SK-N-SH (cell line): ENCODE measurements around the gene COL26A1. TPM values are rescaled to one million over a fixed set of nuclear protein-coding genes. Genes with fewer than 3 reads are reported as not detected.

Experiments
- CTCF ChIA-PET: fragments of 300-600, 350-600 bp; formaldehyde crosslinking; extraction: SDS; loops from one replicate; lab custom pipeline; 2021; lab: Yijun Ruan, JAX
- POLR2A ChIA-PET: fragments of 350-600 bp; sonication (Branson Sonifier 250); formaldehyde crosslinking; extraction: SDS; loops from one replicate; lab custom pipeline; 2020; ENCODE audit warnings: antibody characterized with exemption, inconsistent platforms; lab: Yijun Ruan, JAX
- DNase-seq: peaks from one replicate; pipeline ENCODE4 v3.0.0; 2012
- H2AFZ ChIP-seq: fragments of 200-600 bp; sonication (generic); 2 replicates; pipeline ENCODE4 v1.8.1; 2016; ENCODE audit warnings: antibody characterized with exemption, mild to moderate bottlenecking, low read depth
- H3F3A ChIP-seq: fragments of 200-600 bp; sonication (generic); replicated peaks from 2 replicates; pipeline ENCODE3; 2016; ENCODE audit warnings: antibody characterized with exemption, mild to moderate bottlenecking; ENCODE audit not compliant: insufficient read depth
- H3K27ac ChIP-seq, 2 experiments: fragments of 200-500 bp in 1 of 2; fragments of 200-600 bp in 1 of 2; sonication (Bioruptor generic) in 1 of 2; sonication (generic), shearing (Covaris generic) in 1 of 2; 2 replicates each; pipeline versions ENCODE4 v1.5.1 to v1.6.1; 2014 to 2016; ENCODE audit warnings: low read depth in 2 of 2, inconsistent platforms in 1 of 2, low read length in 1 of 2, mild to moderate bottlenecking in 1 of 2, mixed read lengths in 1 of 2
- H3K27me3 ChIP-seq: fragments of 200-600 bp; sonication (generic), shearing (Covaris generic); 2 replicates; pipeline ENCODE4 v1.6.1; 2016; ENCODE audit warnings: mixed run types; ENCODE audit not compliant: insufficient read depth
- H3K36me3 ChIP-seq, 2 experiments: fragments of 200-500 bp in 1 of 2; fragments of 200-600 bp in 1 of 2; sonication (Bioruptor generic) in 1 of 2; sonication (generic) in 1 of 2; replicated peaks in 1 of 2; 2 replicates each; pipeline versions ENCODE3 to v1.5.1; 2014 to 2016; ENCODE audit warnings: low read length in 1 of 2, mild to moderate bottlenecking in 1 of 2; ENCODE audit not compliant: insufficient read depth in 2 of 2, control insufficient read depth in 1 of 2
- H3K4me1 ChIP-seq, 2 experiments: fragments of 200-500 bp in 1 of 2; fragments of 200-600 bp in 1 of 2; sonication (Bioruptor generic) in 1 of 2; sonication (generic), shearing (Covaris generic) in 1 of 2; 2 replicates each; pipeline versions ENCODE4 v1.5.1 to v1.6.1; 2014 to 2016; ENCODE audit warnings: low read depth in 1 of 2, low read length in 1 of 2, mixed run types in 1 of 2; ENCODE audit not compliant: insufficient read depth in 2 of 2, control insufficient read depth in 1 of 2
- H3K4me2 ChIP-seq: fragments of 200-600 bp; sonication (generic), shearing (Covaris generic); 2 replicates; pipeline ENCODE4 v1.6.1; 2017; ENCODE audit warnings: mixed run types
- H3K4me3 ChIP-seq, 2 experiments: fragments of 200-500 bp in 1 of 2; fragments of 200-600 bp in 1 of 2; sonication (Bioruptor generic) in 1 of 2; sonication (generic), shearing (Covaris generic) in 1 of 2; 2 replicates each; pipeline versions ENCODE4 v1.5.1 to v1.8.1; 2014 to 2016; ENCODE audit warnings: low read depth in 2 of 2, inconsistent platforms in 1 of 2, low read length in 1 of 2, mild to moderate bottlenecking in 1 of 2, mixed read lengths in 1 of 2, moderate library complexity in 1 of 2
- H3K79me2 ChIP-seq: fragments of 200-600 bp; sonication (generic); 2 replicates; pipeline ENCODE4 v1.8.1; 2017; ENCODE audit warnings: mild to moderate bottlenecking; ENCODE audit not compliant: insufficient read depth
- H3K9ac ChIP-seq: fragments of 200-600 bp; sonication (generic); 2 replicates; pipeline ENCODE4 v1.6.1; 2017; ENCODE audit warnings: mixed run types
- H3K9me2 ChIP-seq: fragments of 200-600 bp; sonication (generic); 2 replicates; pipeline ENCODE4 v1.6.1; 2017; ENCODE audit warnings: mixed run types
- H3K9me3 ChIP-seq: fragments of 200-600 bp; sonication (generic); 2 replicates; pipeline ENCODE4 v1.6.1; 2017; ENCODE audit warnings: mixed run types, mild to moderate bottlenecking, moderate library complexity
- H4K20me1 ChIP-seq: fragments of 200-600 bp; sonication (generic); 2 replicates; pipeline ENCODE4 v1.6.1; 2017; ENCODE audit warnings: mild to moderate bottlenecking, mixed run types; ENCODE audit not compliant: insufficient read depth
- ELF1 ChIP-seq: IDR thresholded peaks from 2 replicates; pipeline ENCODE4 v1.4.0; 2012
- EP300 ChIP-seq, 2 experiments: IDR thresholded peaks; 2 replicates each; pipeline versions ENCODE4 v1.4.0 to v1.6.1; 2012; ENCODE audit warnings: borderline replicate concordance in 1 of 2, low read depth in 1 of 2, low read length in 1 of 2
- EZH2phosphoT487 ChIP-seq: fragments of 200-600 bp; sonication (generic); IDR thresholded peaks from 2 replicates; pipeline ENCODE4 v1.6.1; 2017; ENCODE audit warnings: low read depth, mixed run types, mild to moderate bottlenecking, antibody characterized with exemption, moderate library complexity, borderline replicate concordance
- FOXJ3 ChIP-seq: sonication (generic); formaldehyde crosslinking; IDR thresholded peaks from 2 replicates; pipeline ENCODE4 v1.5.1; 2020; ENCODE audit warnings: mild to moderate bottlenecking, missing genetic modification reagents
- GATA2 ChIP-seq: sonication (generic); formaldehyde crosslinking; IDR thresholded peaks from 2 replicates; pipeline ENCODE4 v1.5.0; 2020; ENCODE audit warnings: mild to moderate bottlenecking, missing genetic modification reagents
- MAX ChIP-seq: IDR thresholded peaks from 2 replicates; pipeline ENCODE4 v1.4.0; 2012; ENCODE audit warnings: low read depth
- POLR2AphosphoS5 ChIP-seq: IDR thresholded peaks from 2 replicates; pipeline ENCODE4 v1.6.1; 2012; ENCODE audit warnings: low read depth, low read length
- RAD21 ChIP-seq: IDR thresholded peaks from 2 replicates; pipeline ENCODE4 v1.6.1; 2012; ENCODE audit warnings: mild to moderate bottlenecking, low read length
- RCOR1 ChIP-seq: fragments of 150-350 bp; IDR thresholded peaks from 2 replicates; pipeline ENCODE4 v1.6.1; 2017; ENCODE audit warnings: antibody characterized with exemption, low read length
- REST ChIP-seq: IDR thresholded peaks from 2 replicates; pipeline ENCODE4 v1.6.1; 2012; ENCODE audit warnings: mild to moderate bottlenecking, low read depth, low read length, moderate library complexity
- RFX5 ChIP-seq: IDR thresholded peaks from 2 replicates; pipeline ENCODE4 v1.6.1; 2012; ENCODE audit warnings: mild to moderate bottlenecking, improper control_type of control experiment, low read length
- RXRA ChIP-seq: IDR thresholded peaks from 2 replicates; pipeline ENCODE4 v1.4.0; 2012; ENCODE audit warnings: low read depth, mild to moderate bottlenecking, borderline replicate concordance
- SMC3 ChIP-seq: IDR thresholded peaks from 2 replicates; pipeline ENCODE4 v1.6.1; 2012; ENCODE audit warnings: low read depth, low read length, improper control_type of control experiment
- TAF1 ChIP-seq: IDR thresholded peaks from 2 replicates; pipeline ENCODE4 v1.6.1; 2012; ENCODE audit warnings: low read depth, mild to moderate bottlenecking, low read length, moderate library complexity, borderline replicate concordance
- TEAD4 ChIP-seq: IDR thresholded peaks from 2 replicates; pipeline ENCODE4 v1.4.0; 2012; ENCODE audit warnings: mild to moderate bottlenecking, borderline replicate concordance; ENCODE audit not compliant: insufficient read depth
- YY1 ChIP-seq: IDR thresholded peaks from 2 replicates; pipeline ENCODE4 v1.4.0; 2012; ENCODE audit warnings: low read depth, mild to moderate bottlenecking
- WGBS: methylation state at CpG from one replicate; pipeline ENCODE4 v1.1.6; 2017; ENCODE audit warnings: low lambda C conversion rate; 5-methylcytosine and 5-hydroxymethylcytosine counted together
- polyA plus RNA-seq, 3 experiments: library from polyadenylated mRNA; depleted of rRNA; stranded (reverse); fragments of >200 nt; gene quantifications; 2 replicates each; pipeline ENCODE4 v1.2.3, GENCODE V29; 2012
- TF ChIP-seq, protein P1 (sequence below): IDR thresholded peaks from 2 replicates; pipeline ENCODE4 v1.4.0; 2012; ENCODE audit warnings: low read depth, borderline replicate concordance
- TF ChIP-seq, protein P2 (sequence below): IDR thresholded peaks from 2 replicates; pipeline ENCODE4 v1.4.0; 2012; ENCODE audit warnings: low read depth, borderline replicate concordance
- TF ChIP-seq, protein P3 (sequence below): fragments of 150-350 bp; IDR thresholded peaks from 2 replicates; pipeline ENCODE4 v1.6.1; 2017; ENCODE audit warnings: antibody characterized with exemption, low read length, low read depth, borderline replicate concordance

The COL26A1 gene
- polyA plus RNA-seq, 1 of the 3 experiments (the other 2 are of a cell fraction) = 0.05 TPM

DNA sequence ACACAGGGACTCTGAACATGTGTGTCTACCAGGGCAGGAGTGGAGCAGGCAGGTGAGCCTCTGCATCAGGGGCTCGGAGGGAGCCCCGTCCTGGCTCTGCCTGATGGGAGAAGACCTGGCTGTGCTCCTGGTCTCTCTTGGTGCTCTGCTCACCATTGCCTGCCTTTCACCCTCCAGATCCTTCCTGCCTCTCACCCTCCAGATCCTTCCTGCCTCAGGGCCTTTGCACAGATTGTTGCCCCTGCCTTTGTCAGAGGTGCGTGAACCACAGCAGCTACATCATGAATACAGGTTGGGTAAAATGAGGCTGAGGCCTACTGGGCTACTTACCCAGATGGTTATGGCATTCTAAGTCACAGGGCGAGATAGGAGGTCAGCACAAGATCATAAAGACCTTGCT lies 16.6 kb downstream of the COL26A1 start:
- no peaks in the 10 kb centered on the region for H3F3A ChIP-seq
- DNase-seq = no peak
- CTCF ChIA-PET = no interaction called here

More for the DNA sequence above, 16.6 kb downstream of the COL26A1 start:
- no peaks in the 10 kb centered on the region for H3K9me3 ChIP-seq
- POLR2A ChIA-PET = no interaction called here
- H2AFZ ChIP-seq = no peak overlapping the region
- H4K20me1 ChIP-seq = no peaks in the 10 kb centered on the region
- TF ChIP-seq TEAD4 (no peak), FOXJ3 (no peak), POLR2AphosphoS5 (no peak), GATA2 (no peak), EZH2phosphoT487 (no peak), YY1 (no peak), RFX5 (no peak), MAX (no peak), EP300 (IDR thresholded peaks at IDR 0.05; ENCODE audit: borderline replicate concordance in 1 of 2, low read depth in 1 of 2, low read length in 1 of 2) (no peak), REST (no peak), SMC3 (no peak), RCOR1 (no peak), RAD21 (no peak), TAF1 (no peak), RXRA (no peak), ELF1 (no peak)
- TF ChIP-seq, protein P1, sequence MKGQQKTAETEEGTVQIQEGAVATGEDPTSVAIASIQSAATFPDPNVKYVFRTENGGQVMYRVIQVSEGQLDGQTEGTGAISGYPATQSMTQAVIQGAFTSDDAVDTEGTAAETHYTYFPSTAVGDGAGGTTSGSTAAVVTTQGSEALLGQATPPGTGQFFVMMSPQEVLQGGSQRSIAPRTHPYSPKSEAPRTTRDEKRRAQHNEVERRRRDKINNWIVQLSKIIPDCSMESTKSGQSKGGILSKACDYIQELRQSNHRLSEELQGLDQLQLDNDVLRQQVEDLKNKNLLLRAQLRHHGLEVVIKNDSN = no peak
- TF ChIP-seq, protein P2, sequence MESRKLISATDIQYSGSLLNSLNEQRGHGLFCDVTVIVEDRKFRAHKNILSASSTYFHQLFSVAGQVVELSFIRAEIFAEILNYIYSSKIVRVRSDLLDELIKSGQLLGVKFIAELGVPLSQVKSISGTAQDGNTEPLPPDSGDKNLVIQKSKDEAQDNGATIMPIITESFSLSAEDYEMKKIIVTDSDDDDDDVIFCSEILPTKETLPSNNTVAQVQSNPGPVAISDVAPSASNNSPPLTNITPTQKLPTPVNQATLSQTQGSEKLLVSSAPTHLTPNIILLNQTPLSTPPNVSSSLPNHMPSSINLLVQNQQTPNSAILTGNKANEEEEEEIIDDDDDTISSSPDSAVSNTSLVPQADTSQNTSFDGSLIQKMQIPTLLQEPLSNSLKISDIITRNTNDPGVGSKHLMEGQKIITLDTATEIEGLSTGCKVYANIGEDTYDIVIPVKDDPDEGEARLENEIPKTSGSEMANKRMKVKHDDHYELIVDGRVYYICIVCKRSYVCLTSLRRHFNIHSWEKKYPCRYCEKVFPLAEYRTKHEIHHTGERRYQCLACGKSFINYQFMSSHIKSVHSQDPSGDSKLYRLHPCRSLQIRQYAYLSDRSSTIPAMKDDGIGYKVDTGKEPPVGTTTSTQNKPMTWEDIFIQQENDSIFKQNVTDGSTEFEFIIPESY = no peak
- TF ChIP-seq, protein P3, sequence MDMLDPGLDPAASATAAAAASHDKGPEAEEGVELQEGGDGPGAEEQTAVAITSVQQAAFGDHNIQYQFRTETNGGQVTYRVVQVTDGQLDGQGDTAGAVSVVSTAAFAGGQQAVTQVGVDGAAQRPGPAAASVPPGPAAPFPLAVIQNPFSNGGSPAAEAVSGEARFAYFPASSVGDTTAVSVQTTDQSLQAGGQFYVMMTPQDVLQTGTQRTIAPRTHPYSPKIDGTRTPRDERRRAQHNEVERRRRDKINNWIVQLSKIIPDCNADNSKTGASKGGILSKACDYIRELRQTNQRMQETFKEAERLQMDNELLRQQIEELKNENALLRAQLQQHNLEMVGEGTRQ = no peak
- no peaks in the 10 kb centered on the region for H3K36me3 ChIP-seq
- 79% methylated on average over 4 of the region's 4 CpGs for WGBS
- H3K9me2 ChIP-seq = no peaks in the 10 kb centered on the region
- H3K27me3 ChIP-seq = 0 out of 2 replicates have a peak, but pooled peaks cover 5% of the 10 kb centered on the region
- H3K4me3 ChIP-seq = no peak overlapping the region
- H3K27ac ChIP-seq = no peak overlapping the region
- H3K4me1 ChIP-seq = no peaks in the 10 kb centered on the region; a peak in 1 of 4 replicates
- no peak overlapping the region for H3K4me2 ChIP-seq
- H3K79me2 ChIP-seq = no peaks in the 10 kb centered on the region
- H3K9ac ChIP-seq = no peak overlapping the region
